HCT116 (cell line): Measurements from ENCODE around the gene SPINT2. TPM values are rescaled to one million over a fixed set of nuclear protein-coding genes. Genes with fewer than 3 reads are reported as not detected.

Experiments
- ATAC-seq: fragments of 200-7000 bp; cut with Tn5 transposase; 2 replicates; pipeline ENCODE4 v1.9.1; 2020; ENCODE audit warnings: mild to moderate bottlenecking, moderate library complexity
- BruUV-seq: library from RNA; stranded (reverse); fragments of 400-500 nt; replicated peaks from 2 replicates; lab custom pipeline; 2021; lab: Mats Ljungman, UMichigan
- CTCF ChIA-PET: fragments of 300-600 bp; sonication (Branson Sonifier 250); formaldehyde crosslinking; loops from one replicate; lab custom pipeline; 2021; ENCODE audit warnings: antibody characterized with exemption; lab: Charles Lee
- POLR2A ChIA-PET: fragments of 300-600, 350-600 bp; sonication (Branson Sonifier 250); formaldehyde crosslinking; loops from one replicate; lab custom pipeline; 2021; ENCODE audit warnings: antibody characterized with exemption; lab: Charles Lee
- RAD21 ChIA-PET, 2 experiments: fragments of 300-600 bp; sonication (Branson Sonifier 250); formaldehyde crosslinking; loops; one replicate each; lab custom pipeline; 2023; ENCODE audit warnings: low total read pairs in 2 of 2; ENCODE audit not compliant: uncharacterized antibody in 2 of 2, unreplicated experiment in 2 of 2, low non-redundant PET in 1 of 2; lab: Charles Lee
- DNase-seq: peaks from one replicate; pipeline ENCODE4 v3.0.0-alpha.2; 2010; ENCODE audit warnings: low read depth, low spot score
- H2AFZ ChIP-seq: fragments of 200-600 bp; shearing (Covaris generic), sonication (generic); 2 replicates; pipeline ENCODE4 v1.6.1; 2017; ENCODE audit warnings: low read depth, mixed run types, mixed read lengths, antibody characterized with exemption, low read length; ENCODE audit not compliant: poor library complexity, severe bottlenecking
- H3K27ac ChIP-seq: 2 replicates; pipeline ENCODE4 v1.5.1; 2012; ENCODE audit warnings: low read depth, low read length
- H3K27me3 ChIP-seq: fragments of 200-600 bp; sonication (generic); 2 replicates; pipeline ENCODE4 v1.6.1; 2016; ENCODE audit warnings: mixed run types, low read length, mixed read lengths; ENCODE audit not compliant: insufficient read depth
- H3K36me3 ChIP-seq, 2 experiments: fragments of 200-500 bp in 1 of 2; fragments of 200-600 bp in 1 of 2; sonication (Bioruptor generic) in 1 of 2; sonication (generic) in 1 of 2; 2 replicates each; pipeline versions ENCODE4 v1.5.1 to v1.6.1; 2014 to 2016; ENCODE audit warnings: low read length in 2 of 2, inconsistent platforms in 1 of 2, mixed read lengths in 1 of 2, mixed run types in 1 of 2; ENCODE audit not compliant: insufficient read depth in 2 of 2, control insufficient read depth in 1 of 2
- H3K4me1 ChIP-seq, 2 experiments: fragments of 200-600 bp in 1 of 2; sonication (generic) in 1 of 2; 2 replicates each; pipeline versions ENCODE4 v1.5.1 to v1.6.1; 2012 to 2017; ENCODE audit warnings: low read length in 2 of 2, inconsistent platforms in 1 of 2, mild to moderate bottlenecking in 1 of 2, mixed read lengths in 1 of 2, mixed run types in 1 of 2, moderate library complexity in 1 of 2; ENCODE audit not compliant: insufficient read depth in 2 of 2, control insufficient read depth in 1 of 2
- H3K4me2 ChIP-seq: fragments of 200-600 bp; sonication (generic); 2 replicates; pipeline ENCODE4 v1.6.1; 2017; ENCODE audit warnings: mixed run types, low read length, mixed read lengths
- H3K4me3 ChIP-seq, 2 experiments: fragments of 200-600 bp in 1 of 2; sonication (generic) in 1 of 2; replicated peaks in 1 of 2; 2 replicates each; pipeline ENCODE4 v1.5.1; 2011 to 2016; ENCODE audit warnings: low read length in 2 of 2, control low read depth in 1 of 2, low read depth in 1 of 2, mild to moderate bottlenecking in 1 of 2, mixed read lengths in 1 of 2, mixed run types in 1 of 2
- H3K79me2 ChIP-seq: fragments of 200-600 bp; sonication (generic); 2 replicates; pipeline ENCODE4 v1.6.1; 2017; ENCODE audit warnings: mild to moderate bottlenecking, mixed run types, low read length, moderate library complexity, mixed read lengths; ENCODE audit not compliant: insufficient read depth
- H3K9ac ChIP-seq: fragments of 200-600 bp; sonication (generic); 2 replicates; pipeline ENCODE4 v1.6.1; 2016; ENCODE audit warnings: low read length, mixed read lengths
- H3K9me2 ChIP-seq: fragments of 200-600 bp; sonication (generic), shearing (Covaris generic); 2 replicates; pipeline ENCODE4 v1.6.1; 2017; ENCODE audit warnings: mixed run types, mild to moderate bottlenecking, moderate library complexity; ENCODE audit not compliant: insufficient read depth
- H3K9me3 ChIP-seq, 2 experiments: fragments of 200-500 bp in 1 of 2; fragments of 200-600 bp in 1 of 2; sonication (Bioruptor generic) in 1 of 2; sonication (generic) in 1 of 2; 2 replicates each; pipeline ENCODE4 v1.6.1; 2014 to 2017; ENCODE audit warnings: low read length in 2 of 2, mixed read lengths in 2 of 2, inconsistent platforms in 1 of 2, low read depth in 1 of 2, mild to moderate bottlenecking in 1 of 2, mixed run types in 1 of 2, moderate library complexity in 1 of 2; ENCODE audit not compliant: control insufficient read depth in 1 of 2, insufficient read depth in 1 of 2
- H4K20me1 ChIP-seq: fragments of 200-600 bp; sonication (generic), shearing (Covaris generic); 2 replicates; pipeline ENCODE4 v1.6.1; 2017; ENCODE audit warnings: mixed run types, mild to moderate bottlenecking, moderate library complexity; ENCODE audit not compliant: insufficient read depth
- CBX3 ChIP-seq: IDR thresholded peaks from 2 replicates; pipeline ENCODE4 v1.6.1; 2012; ENCODE audit warnings: low read depth
- CEBPB ChIP-seq: IDR thresholded peaks from 2 replicates; pipeline ENCODE4 v1.6.1; 2012; ENCODE audit warnings: low read depth
- EGR1 ChIP-seq: IDR thresholded peaks from 2 replicates; pipeline ENCODE4 v1.6.1; 2012; ENCODE audit warnings: low read depth
- FOSL1 ChIP-seq: IDR thresholded peaks from 2 replicates; pipeline ENCODE4 v1.6.1; 2012; ENCODE audit warnings: low read depth
- JUND ChIP-seq: IDR thresholded peaks from 2 replicates; pipeline ENCODE4 v1.6.1; 2012
- POLR2AphosphoS5 ChIP-seq: IDR thresholded peaks from 2 replicates; pipeline ENCODE4 v1.6.1; 2011; ENCODE audit warnings: mild to moderate bottlenecking, low read depth, low read length, moderate library complexity
- SIN3A ChIP-seq: IDR thresholded peaks from 2 replicates; pipeline ENCODE4 v1.6.1; 2012; ENCODE audit warnings: low read depth
- SP1 ChIP-seq: IDR thresholded peaks from 2 replicates; pipeline ENCODE4 v1.6.1; 2012; ENCODE audit warnings: low read depth
- SRF ChIP-seq: IDR thresholded peaks from 2 replicates; pipeline ENCODE4 v1.6.1; 2012; ENCODE audit warnings: low read depth
- TCF7L2 ChIP-seq: IDR thresholded peaks from 2 replicates; pipeline ENCODE4 v1.7.0; 2011; ENCODE audit warnings: borderline replicate concordance, inconsistent platforms; ENCODE audit not compliant: insufficient read depth, insufficient read length; ENCODE audit errors: extremely low read depth
- ZBTB33 ChIP-seq: IDR thresholded peaks from 2 replicates; pipeline ENCODE4 v1.6.1; 2011; ENCODE audit warnings: mild to moderate bottlenecking, low read length, moderate library complexity; ENCODE audit not compliant: insufficient replicate concordance; ENCODE audit errors: extremely low read depth
- ZFX ChIP-seq: fragments of 450-650 bp; IDR thresholded peaks from 2 replicates; pipeline ENCODE4 v1.6.1; 2017
- intact Hi-C: fragments of 100-400 bp; cut with micrococcal nuclease; formaldehyde crosslinking; loops from 2 replicates; pipeline ENCODE4 v1.10.0; 2022
- total RNA-seq: library from RNA; stranded (reverse); gene quantifications from one replicate; pipeline ENCODE4 v1.2.1, GENCODE V29; 2021; ENCODE audit not compliant: unreplicated experiment
- TF ChIP-seq, protein P1 (sequence below): IDR thresholded peaks from 2 replicates; pipeline ENCODE4 v1.6.1; 2012
- TF ChIP-seq, protein P2 (sequence below): IDR thresholded peaks from 2 replicates; pipeline ENCODE4 v1.6.1; 2012; ENCODE audit warnings: low read depth

SPINT2 gene
- total RNA-seq, 1 experiment from 2014 or later = 500 TPM

- Histone ChIP-seq H2AFZ (no peak overlapping the region), H3K9me2 (no peaks in the 10 kb centered on the region), H3K27me3 (no peaks in the 10 kb centered on the region), H3K9ac (no peak overlapping the region), H3K36me3 (peaks cover 10 to 34% of the 10 kb centered on the region in 2 experiments), H3K4me2 (no peak overlapping the region), H4K20me1 (peaks cover 15% of the 10 kb centered on the region; the same call in 1 of the 2 replicates), H3K4me1 (peaks cover 4 to 24% of the 10 kb centered on the region in 2 experiments; a peak in 3 of 4 replicates), H3K9me3 (no peaks in the 10 kb centered on the region), H3K4me3 (no peak overlapping the region), H3K27ac (no peak overlapping the region)
- ChIA-PET RAD21 (no interaction called here), CTCF (no interaction called here)
- DNase-seq (no peak), ATAC-seq (no peak)
- TF ChIP-seq ZFX = no peak
- TF ChIP-seq, protein P1, sequence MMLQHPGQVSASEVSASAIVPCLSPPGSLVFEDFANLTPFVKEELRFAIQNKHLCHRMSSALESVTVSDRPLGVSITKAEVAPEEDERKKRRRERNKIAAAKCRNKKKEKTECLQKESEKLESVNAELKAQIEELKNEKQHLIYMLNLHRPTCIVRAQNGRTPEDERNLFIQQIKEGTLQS = no peak
- TF ChIP-seq EGR1 = no peak
- no peak for TF ChIP-seq POLR2AphosphoS5
- no peak for TF ChIP-seq ZBTB33
- TF ChIP-seq SRF = no peak
- no peak for TF ChIP-seq CEBPB
- TF ChIP-seq CBX3 = no peak
- no peak for TF ChIP-seq FOSL1
- TF ChIP-seq SP1 = no peak
- TF ChIP-seq, protein P2, sequence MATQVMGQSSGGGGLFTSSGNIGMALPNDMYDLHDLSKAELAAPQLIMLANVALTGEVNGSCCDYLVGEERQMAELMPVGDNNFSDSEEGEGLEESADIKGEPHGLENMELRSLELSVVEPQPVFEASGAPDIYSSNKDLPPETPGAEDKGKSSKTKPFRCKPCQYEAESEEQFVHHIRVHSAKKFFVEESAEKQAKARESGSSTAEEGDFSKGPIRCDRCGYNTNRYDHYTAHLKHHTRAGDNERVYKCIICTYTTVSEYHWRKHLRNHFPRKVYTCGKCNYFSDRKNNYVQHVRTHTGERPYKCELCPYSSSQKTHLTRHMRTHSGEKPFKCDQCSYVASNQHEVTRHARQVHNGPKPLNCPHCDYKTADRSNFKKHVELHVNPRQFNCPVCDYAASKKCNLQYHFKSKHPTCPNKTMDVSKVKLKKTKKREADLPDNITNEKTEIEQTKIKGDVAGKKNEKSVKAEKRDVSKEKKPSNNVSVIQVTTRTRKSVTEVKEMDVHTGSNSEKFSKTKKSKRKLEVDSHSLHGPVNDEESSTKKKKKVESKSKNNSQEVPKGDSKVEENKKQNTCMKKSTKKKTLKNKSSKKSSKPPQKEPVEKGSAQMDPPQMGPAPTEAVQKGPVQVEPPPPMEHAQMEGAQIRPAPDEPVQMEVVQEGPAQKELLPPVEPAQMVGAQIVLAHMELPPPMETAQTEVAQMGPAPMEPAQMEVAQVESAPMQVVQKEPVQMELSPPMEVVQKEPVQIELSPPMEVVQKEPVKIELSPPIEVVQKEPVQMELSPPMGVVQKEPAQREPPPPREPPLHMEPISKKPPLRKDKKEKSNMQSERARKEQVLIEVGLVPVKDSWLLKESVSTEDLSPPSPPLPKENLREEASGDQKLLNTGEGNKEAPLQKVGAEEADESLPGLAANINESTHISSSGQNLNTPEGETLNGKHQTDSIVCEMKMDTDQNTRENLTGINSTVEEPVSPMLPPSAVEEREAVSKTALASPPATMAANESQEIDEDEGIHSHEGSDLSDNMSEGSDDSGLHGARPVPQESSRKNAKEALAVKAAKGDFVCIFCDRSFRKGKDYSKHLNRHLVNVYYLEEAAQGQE = no peak
- TF ChIP-seq TCF7L2 = no peak
- TF ChIP-seq SIN3A = no peak
- no peak for TF ChIP-seq JUND
- TF ChIP-seq, all 23 proteins: peak for 0
- intact Hi-C loops = no loop called here
- BruUV-seq = no TSS peak
- POLR2A ChIA-PET = no interaction called here
- peaks cover 100% of the 10 kb centered on the region for H3K79me2 ChIP-seq
These were observed 14.4 kb downstream of the SPINT2 start for GRCh38 chr19:38278751-38279150.
